Right atrium auricular region (tissue), 2 donors: ENCODE measurements around the gene TMX4. TPM values are rescaled to one million over a fixed set of nuclear protein-coding genes. Genes with fewer than 3 reads are reported as not detected.
"Not testable (repeated sequence)": the region's sequence is repeated elsewhere in the genome, so short reads cannot be mapped to it uniquely, and the experiment has no call there.

Experiments used
- DNase-seq: peaks from one replicate; pipeline ENCODE4 v3.0.0-alpha.2; 2019; ENCODE audit warnings: low spot score
- H3K27ac ChIP-seq, 2 donors: fragments of 200-600 bp; sonication (generic); 1 replicate in 1 of 2; 2 replicates in 1 of 2; pipeline ENCODE4 v1.5.1; 2016 to 2019
- H3K27me3 ChIP-seq, 2 donors: fragments of 200-600 bp; sonication (generic); one replicate each; pipeline versions ENCODE4 v1.5.1 to v1.6.0; 2017 to 2019
- H3K36me3 ChIP-seq: fragments of 200-600 bp; sonication (generic); one replicate; pipeline ENCODE4 v1.5.1; 2016
- H3K4me1 ChIP-seq, 2 donors: fragments of 200-600 bp; sonication (generic); one replicate each; pipeline versions ENCODE4 v1.5.1 to v1.6.0; 2017 to 2019
- H3K4me3 ChIP-seq, 2 donors: fragments of 200-600 bp; sonication (generic); 1 replicate in 1 of 2; 2 replicates in 1 of 2; pipeline ENCODE4 v1.5.1; 2017 to 2019; ENCODE audit warnings: mild to moderate bottlenecking in 1 of 2, moderate library complexity in 1 of 2
- H3K9me3 ChIP-seq, 2 donors: fragments of 200-600 bp; sonication (generic); one replicate each; pipeline ENCODE4 v1.5.1; 2019
- CTCF ChIP-seq, 2 donors: fragments of 200-600 bp; sonication (generic); IDR thresholded peaks; one replicate each; pipeline ENCODE4 v1.5.1; 2019; ENCODE audit warnings: antibody characterized with exemption in 2 of 2
- total RNA-seq, 2 donors: library from RNA; depleted of rRNA; stranded (reverse); fragments of >200 nt; gene quantifications; one replicate each; pipeline ENCODE4 v1.1.0, GENCODE V29; 2016

TMX4 gene
- total RNA-seq, 2 donors from 2014 or later: 90.4 to 191 TPM

- no peaks in the 10 kb centered on the region for H3K9me3 ChIP-seq
- no peaks in the 10 kb centered on the region for H3K4me1 ChIP-seq
- TF ChIP-seq CTCF (IDR thresholded peaks at IDR 0.05): no peak
- no peaks in the 10 kb centered on the region for H3K27me3 ChIP-seq
- no peak overlapping the region for H3K4me3 ChIP-seq
- no peak for DNase-seq
- no peaks in the 10 kb centered on the region for H3K36me3 ChIP-seq
- H3K27ac ChIP-seq: no peak overlapping the region
These were observed 52.2 kb downstream of the TMX4 start for GRCh38 chr20:7967199-7967844.

GRCh38 chr20:7966176-7966575 lies 53.4 kb downstream of the TMX4 start:
- no peak for TF ChIP-seq CTCF (IDR thresholded peaks at IDR 0.05)
- Histone ChIP-seq H3K27ac (no peak overlapping the region), H3K27me3 (no peaks in the 10 kb centered on the region), H3K9me3 (no peaks in the 10 kb centered on the region), H3K36me3 (no peaks in the 10 kb centered on the region), H3K4me1 (no peaks in the 10 kb centered on the region), H3K4me3 (no peak overlapping the region)
- no peak for DNase-seq

GRCh38 chr20:7959484-7959883 lies 60.1 kb downstream of the TMX4 start:
- no peak for DNase-seq
- Histone ChIP-seq H3K27me3 (no peaks in the 10 kb centered on the region), H3K9me3 (no peaks in the 10 kb centered on the region), H3K4me1 (no peaks in the 10 kb centered on the region), H3K27ac (no peak overlapping the region), H3K36me3 (no peaks in the 10 kb centered on the region), H3K4me3 (no peak overlapping the region)
- no peak for TF ChIP-seq CTCF (IDR thresholded peaks at IDR 0.05)

GRCh38 chr20:7956561-7956960 lies 63.0 kb downstream of the TMX4 start:
- DNase-seq, H3K27me3 ChIP-seq, H3K9me3 ChIP-seq, H3K27ac ChIP-seq, H3K4me1 ChIP-seq, H3K4me3 ChIP-seq, H3K36me3 ChIP-seq: not testable (repeated sequence)

GRCh38 chr20:7950387-7950786 lies 69.2 kb downstream of the TMX4 start:
- no peak overlapping the region for H3K27ac ChIP-seq
- TF ChIP-seq CTCF (IDR thresholded peaks at IDR 0.05): no peak
- peaks cover 0 to 14% of the 10 kb centered on the region in 2 donors for H3K9me3 ChIP-seq
- no peaks in the 10 kb centered on the region for H3K27me3 ChIP-seq
- H3K4me3 ChIP-seq: no peak overlapping the region
- no peaks in the 10 kb centered on the region for H3K36me3 ChIP-seq
- H3K4me1 ChIP-seq: no peaks in the 10 kb centered on the region
- DNase-seq: no peak

GRCh38 chr20:7943891-7944290 lies 75.7 kb downstream of the TMX4 start:
- H3K27ac ChIP-seq: no peak overlapping the region

More at GRCh38 chr20:7943891-7944290, 75.7 kb downstream of the TMX4 start:
- Histone ChIP-seq H3K27me3 (no peaks in the 10 kb centered on the region), H3K36me3 (no peaks in the 10 kb centered on the region), H3K4me3 (no peak overlapping the region), H3K9me3 (peaks cover 0 to 14% of the 10 kb centered on the region in 2 donors), H3K4me1 (no peaks in the 10 kb centered on the region)
- no peak for DNase-seq
- no peak for TF ChIP-seq CTCF (IDR thresholded peaks at IDR 0.05)
